ENCODE measurements around the gene PDCL2.

DNA sequence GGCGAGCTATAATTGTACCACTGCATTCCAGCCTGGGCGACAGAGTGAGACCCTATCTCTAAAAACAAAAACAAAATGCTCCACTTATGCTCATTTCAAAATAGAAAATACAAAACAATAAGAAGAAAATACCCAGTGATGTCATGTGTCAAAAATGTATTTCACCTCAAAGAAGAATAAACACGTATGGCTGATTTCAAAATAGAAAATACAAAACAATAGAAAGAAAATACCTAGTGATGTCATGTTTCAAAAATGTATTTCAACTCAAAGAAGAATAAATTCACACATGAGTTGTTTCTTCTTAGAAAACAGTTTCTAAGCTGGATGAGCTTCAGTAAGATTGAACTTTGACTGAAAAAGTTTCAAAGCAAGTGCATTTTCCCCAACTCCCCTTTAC is 20.3 kb upstream of the PDCL2 start:
- no peak for TF ChIP-seq CTCF (conservative IDR thresholded peaks at IDR 0.05; ENCODE audit: low read depth, low read length)
- no peak for TF ChIP-seq EZH2 (IDR thresholded peaks at IDR 0.05; ENCODE audit: low read length, unreplicated experiment)
- TF ChIP-seq EZH2phosphoT487 (IDR thresholded peaks at IDR 0.05; ENCODE audit: borderline replicate concordance, low read length) = no peak
